ENCODE measurements around the gene LIG3.

DNA sequence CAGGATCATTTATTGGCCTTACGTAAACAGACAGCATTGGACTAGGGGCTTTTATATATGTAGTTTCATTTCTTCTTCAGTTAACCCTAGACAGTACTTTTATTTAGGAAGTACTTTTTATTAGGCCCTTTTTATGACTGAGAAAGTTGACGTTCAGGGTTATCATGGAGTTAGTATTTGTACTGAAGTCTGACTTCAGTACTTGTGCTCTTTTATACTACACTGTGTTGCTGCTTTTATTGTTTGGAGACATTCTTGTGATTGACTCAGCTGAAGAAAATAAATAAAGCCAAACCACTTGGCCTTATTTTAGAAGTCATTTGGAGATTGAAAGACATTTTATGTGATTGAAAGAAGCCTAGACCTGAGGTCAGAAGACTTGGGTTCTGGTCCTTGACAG lies 6.9 kb downstream of the LIG3 start:
- TF ChIP-seq, protein P1, sequence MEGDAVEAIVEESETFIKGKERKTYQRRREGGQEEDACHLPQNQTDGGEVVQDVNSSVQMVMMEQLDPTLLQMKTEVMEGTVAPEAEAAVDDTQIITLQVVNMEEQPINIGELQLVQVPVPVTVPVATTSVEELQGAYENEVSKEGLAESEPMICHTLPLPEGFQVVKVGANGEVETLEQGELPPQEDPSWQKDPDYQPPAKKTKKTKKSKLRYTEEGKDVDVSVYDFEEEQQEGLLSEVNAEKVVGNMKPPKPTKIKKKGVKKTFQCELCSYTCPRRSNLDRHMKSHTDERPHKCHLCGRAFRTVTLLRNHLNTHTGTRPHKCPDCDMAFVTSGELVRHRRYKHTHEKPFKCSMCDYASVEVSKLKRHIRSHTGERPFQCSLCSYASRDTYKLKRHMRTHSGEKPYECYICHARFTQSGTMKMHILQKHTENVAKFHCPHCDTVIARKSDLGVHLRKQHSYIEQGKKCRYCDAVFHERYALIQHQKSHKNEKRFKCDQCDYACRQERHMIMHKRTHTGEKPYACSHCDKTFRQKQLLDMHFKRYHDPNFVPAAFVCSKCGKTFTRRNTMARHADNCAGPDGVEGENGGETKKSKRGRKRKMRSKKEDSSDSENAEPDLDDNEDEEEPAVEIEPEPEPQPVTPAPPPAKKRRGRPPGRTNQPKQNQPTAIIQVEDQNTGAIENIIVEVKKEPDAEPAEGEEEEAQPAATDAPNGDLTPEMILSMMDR (IDR thresholded peaks at IDR 0.05; ENCODE audit: borderline replicate concordance, extremely low read depth, low read length, poor library complexity, severe bottlenecking): no peak
- TF ChIP-seq EZH2 (IDR thresholded peaks at IDR 0.05; ENCODE audit: borderline replicate concordance, low read depth, low read length, severe bottlenecking): no peak
